ENCODE measurements around the gene PRKCH.

GRCh38 chr14:61555056-61555838 is 233.9 kb downstream of the PRKCH start:
- TF ChIP-seq KDM1A (IDR thresholded peaks at IDR 0.05) (no peak), EZH2 (IDR thresholded peaks at IDR 0.05; ENCODE audit: borderline replicate concordance, low read depth, low read length) (no peak), TEAD1 (CRISPR knock-in tag; IDR thresholded peaks at IDR 0.05) (no peak), MNT (conservative IDR thresholded peaks at IDR 0.05) (no peak), HMG20A (CRISPR knock-in tag; conservative IDR thresholded peaks at IDR 0.05) (no peak), HDAC6 (IDR thresholded peaks at IDR 0.05; ENCODE audit: low read depth, low read length) (no peak), CTCF (IDR thresholded peaks at IDR 0.05 in 2 of 3, conservative IDR thresholded peaks at IDR 0.05 in 1 of 3; ENCODE audit: insufficient read depth in 2 of 3, low read depth in 1 of 3, low read length in 3 of 3) (no peak), CBX8 (IDR thresholded peaks at IDR 0.05; ENCODE audit: borderline replicate concordance, extremely low read depth, low read depth, low read length, poor library complexity, severe bottlenecking) (no peak), POLR2A (conservative IDR thresholded peaks at IDR 0.05) (no peak), ELF4 (CRISPR knock-in tag; IDR thresholded peaks at IDR 0.05) (no peak), TEAD4 (IDR thresholded peaks at IDR 0.05; ENCODE audit: low read length) (no peak), TEAD4 (CRISPR knock-in tag; IDR thresholded peaks at IDR 0.05; ENCODE audit: borderline replicate concordance) (no peak), DPF2 (IDR thresholded peaks at IDR 0.05) (no peak)
